NT2/D1 (cell line): ENCODE data around the gene FREY1.

ENCODE experiments used
- SUZ12 ChIP-seq: IDR thresholded peaks from 2 replicates; pipeline ENCODE4 v1.6.1; 2011; ENCODE audit not compliant: insufficient read length, insufficient read depth; ENCODE audit errors: extremely low read depth
- YY1 ChIP-seq: IDR thresholded peaks from 2 replicates; pipeline ENCODE4 v1.6.1; 2011; ENCODE audit not compliant: insufficient read length, insufficient read depth

- TF ChIP-seq SUZ12 (no peak), YY1 (no peak)
Observed at GRCh38 chr11:45902452-45903380, 4.4 kb downstream of the FREY1 start.
